H9 (cell line): Measurements from ENCODE around the gene PLA1A. TPM values are rescaled to one million over a fixed set of nuclear protein-coding genes. Genes with fewer than 3 reads are reported as not detected.

Experiments used
- DNase-seq: peaks from one replicate; pipeline ENCODE4 v3.0.0-alpha.2; 2017
- H2AFZ ChIP-seq: one replicate; pipeline ENCODE4 v1.6.1; 2013; ENCODE audit warnings: mild to moderate bottlenecking, low read length, control low read depth, moderate library complexity
- H2AK5ac ChIP-seq: 2 replicates; pipeline ENCODE4 v1.6.1; 2013; ENCODE audit warnings: low read length, control low read depth, mixed read lengths; ENCODE audit not compliant: insufficient read length
- H2BK120ac ChIP-seq: one replicate; pipeline ENCODE4 v1.6.1; 2013; ENCODE audit warnings: low read depth, mild to moderate bottlenecking, low read length, control low read depth, inconsistent platforms; ENCODE audit not compliant: poor library complexity, severe bottlenecking
- H2BK12ac ChIP-seq: 2 replicates; pipeline ENCODE4 v1.6.1; 2013; ENCODE audit warnings: low read length, control low read depth, mixed read lengths, low read depth; ENCODE audit not compliant: insufficient read length
- H2BK15ac ChIP-seq: 2 replicates; pipeline ENCODE4 v1.6.1; 2013; ENCODE audit warnings: low read depth, low read length, control low read depth
- H2BK20ac ChIP-seq: one replicate; pipeline ENCODE4 v1.6.1; 2013; ENCODE audit warnings: low read depth, mild to moderate bottlenecking, low read length, control low read depth, inconsistent platforms; ENCODE audit not compliant: poor library complexity, severe bottlenecking
- H2BK5ac ChIP-seq: 2 replicates; pipeline ENCODE4 v1.6.1; 2013; ENCODE audit warnings: low read length, control low read depth, mixed read lengths; ENCODE audit not compliant: insufficient read length
- H3K14ac ChIP-seq: 2 replicates; pipeline ENCODE4 v1.6.1; 2013; ENCODE audit warnings: low read length, control low read depth; ENCODE audit not compliant: insufficient read depth
- H3K18ac ChIP-seq: 2 replicates; pipeline ENCODE4 v1.6.1; 2013; ENCODE audit warnings: low read depth, mild to moderate bottlenecking, mixed read lengths, low read length, control low read depth; ENCODE audit not compliant: insufficient read length
- H3K23ac ChIP-seq: 2 replicates; pipeline ENCODE4 v1.6.1; 2013; ENCODE audit warnings: low read length, control low read depth, mixed read lengths, low read depth; ENCODE audit not compliant: insufficient read length
- H3K23me2 ChIP-seq: 2 replicates; pipeline ENCODE4 v1.6.1; 2013; ENCODE audit warnings: low read depth, mild to moderate bottlenecking, mixed read lengths, low read length, control low read depth; ENCODE audit not compliant: insufficient read length, poor library complexity, severe bottlenecking
- H3K27ac ChIP-seq: 2 replicates; pipeline ENCODE4 v1.5.1; 2013; ENCODE audit warnings: low read length, control low read depth, mixed read lengths, low read depth; ENCODE audit not compliant: insufficient read length
- H3K27me3 ChIP-seq: 2 replicates; pipeline ENCODE4 v1.6.1; 2013; ENCODE audit warnings: low read length, control low read depth, inconsistent platforms; ENCODE audit not compliant: insufficient read depth
- H3K4ac ChIP-seq: 2 replicates; pipeline ENCODE4 v1.6.1; 2013; ENCODE audit warnings: low read depth, mild to moderate bottlenecking, control low read depth, inconsistent platforms, low read length, moderate library complexity
- H3K4me1 ChIP-seq: 2 replicates; pipeline ENCODE4 v1.6.1; 2013; ENCODE audit warnings: low read length, control low read depth, inconsistent platforms; ENCODE audit not compliant: insufficient read depth
- H3K4me2 ChIP-seq: 2 replicates; pipeline ENCODE4 v1.6.1; 2013; ENCODE audit warnings: low read length, control low read depth, mixed read lengths; ENCODE audit not compliant: insufficient read length, insufficient read depth
- H3K56ac ChIP-seq: 2 replicates; pipeline ENCODE4 v1.6.1; 2013; ENCODE audit warnings: low read depth, mild to moderate bottlenecking, mixed read lengths, low read length, control low read depth; ENCODE audit not compliant: insufficient read length
- H3K79me1 ChIP-seq: 2 replicates; pipeline ENCODE4 v1.6.1; 2013; ENCODE audit warnings: low read depth, mild to moderate bottlenecking, moderate library complexity, low read length, control low read depth, inconsistent platforms; ENCODE audit not compliant: insufficient read depth, poor library complexity, severe bottlenecking
- H3K79me2 ChIP-seq: 2 replicates; pipeline ENCODE4 v1.6.1; 2013; ENCODE audit warnings: low read length, control low read depth, inconsistent platforms; ENCODE audit not compliant: insufficient read depth
- H3K9ac ChIP-seq: 2 replicates; pipeline ENCODE4 v1.6.1; 2013; ENCODE audit warnings: low read length, control low read depth, mixed read lengths; ENCODE audit not compliant: insufficient read length; ENCODE audit errors: extremely low read depth
- H3K9me3 ChIP-seq: one replicate; pipeline ENCODE4 v1.6.1; 2013; ENCODE audit warnings: low read depth, low read length, inconsistent platforms; ENCODE audit not compliant: control insufficient read depth
- H3T11ph ChIP-seq: one replicate; pipeline ENCODE4 v1.6.1; 2013; ENCODE audit warnings: mild to moderate bottlenecking, low read length, control low read depth, inconsistent platforms
- H4K20me1 ChIP-seq: one replicate; pipeline ENCODE4 v1.6.1; 2013; ENCODE audit not compliant: control insufficient read depth, insufficient read length, insufficient read depth
- H4K5ac ChIP-seq: 2 replicates; pipeline ENCODE4 v1.6.1; 2013; ENCODE audit warnings: low read depth, mild to moderate bottlenecking, mixed read lengths, low read length, control low read depth; ENCODE audit not compliant: insufficient read length
- H4K8ac ChIP-seq: replicated peaks from 2 replicates; pipeline ENCODE4 v1.6.1; 2013; ENCODE audit warnings: low read length, control low read depth, mixed read lengths, low read depth; ENCODE audit not compliant: insufficient read length
- H4K91ac ChIP-seq: 2 replicates; pipeline ENCODE4 v1.6.1; 2013; ENCODE audit warnings: low read depth, mild to moderate bottlenecking, moderate library complexity, mixed read lengths, low read length, control low read depth; ENCODE audit not compliant: insufficient read length
- H3K27ac Mint-ChIP-seq, 3 experiments: 2 replicates in 2 of 3; 3 replicates in 1 of 3; pipeline ENCODE4 v1.8.0; 2020 to 2021; ENCODE audit warnings: mixed read lengths in 3 of 3, mild to moderate bottlenecking in 1 of 3, moderate library complexity in 1 of 3
- H3K27me3 Mint-ChIP-seq: 2 replicates; pipeline ENCODE4 v1.8.0; 2021; ENCODE audit warnings: low read depth, mild to moderate bottlenecking, moderate library complexity, mixed read lengths
- H3K36me3 Mint-ChIP-seq, 3 experiments: 2 replicates in 2 of 3; 3 replicates in 1 of 3; pipeline ENCODE4 v1.8.0; 2020 to 2021; ENCODE audit warnings: low read depth in 3 of 3, mixed read lengths in 3 of 3; ENCODE audit not compliant: insufficient read depth in 1 of 3
- H3K4me1 Mint-ChIP-seq, 2 experiments: 2 replicates each; pipeline ENCODE4 v1.8.0; 2020; ENCODE audit warnings: mixed read lengths in 2 of 2
- H3K4me3 Mint-ChIP-seq, 2 experiments: 2 replicates in 1 of 2; 3 replicates in 1 of 2; pipeline ENCODE4 v1.8.0; 2020 to 2021; ENCODE audit warnings: mild to moderate bottlenecking in 2 of 2, mixed read lengths in 2 of 2, moderate library complexity in 1 of 2
- H3K9me3 Mint-ChIP-seq, 2 experiments: 2 replicates in 1 of 2; 3 replicates in 1 of 2; pipeline ENCODE4 v1.8.0; 2020; ENCODE audit warnings: mild to moderate bottlenecking in 2 of 2, mixed read lengths in 2 of 2, moderate library complexity in 1 of 2
- WGBS: extraction: QIAGEN DNeasy Blood & Tissue Kit; methylation state at CpG from one replicate; pipeline ENCODE4 v1.1.7; 2013; ENCODE audit warnings: missing lambda C conversion rate, low lambda C conversion rate, mixed read lengths; ENCODE audit not compliant: insufficient read length; ENCODE audit errors: extremely low coverage; 5-methylcytosine and 5-hydroxymethylcytosine counted together
- total RNA-seq: library from RNA; stranded (reverse); gene quantifications from 2 replicates; pipeline ENCODE4 v1.2.1, GENCODE V29; 2021
- TF ChIP-seq, protein P1 (sequence below): fragments of 200-600 bp; sonication (generic); conservative IDR thresholded peaks from 3 replicates; pipeline ENCODE4 v1.8.0; 2021; ENCODE audit warnings: antibody characterized with exemption, mild to moderate bottlenecking

The PLA1A gene
- total RNA-seq, 1 experiment from 2014 or later: not detected

- Histone ChIP-seq H2AFZ (no peak overlapping the region), H3K9me3 (no peaks in the 10 kb centered on the region), H4K91ac (no peak overlapping the region), H4K20me1 (no peaks in the 10 kb centered on the region), H2BK12ac (no peak overlapping the region), H4K5ac (no peak overlapping the region), H3K27me3 (no peaks in the 10 kb centered on the region), H2BK20ac (no peak overlapping the region), H3K23me2 (no peaks in the 10 kb centered on the region), H3K23ac (no peak overlapping the region), H2BK120ac (no peak overlapping the region), H2AK5ac (no peak overlapping the region), H4K8ac (no peak overlapping the region), H3K27ac (no peak overlapping the region), H3K79me2 (no peaks in the 10 kb centered on the region), H2BK15ac (no peak overlapping the region), H3K4ac (no peak overlapping the region), H3K4me2 (no peak overlapping the region), H3K14ac (no peak overlapping the region), H3K4me1 (no peaks in the 10 kb centered on the region), H3K56ac (no peak overlapping the region), H2BK5ac (no peak overlapping the region), H3K18ac (no peak overlapping the region), H3K79me1 (no peaks in the 10 kb centered on the region), H3T11ph (no peak overlapping the region), H3K9ac (no peak overlapping the region)
- TF ChIP-seq, protein P1, sequence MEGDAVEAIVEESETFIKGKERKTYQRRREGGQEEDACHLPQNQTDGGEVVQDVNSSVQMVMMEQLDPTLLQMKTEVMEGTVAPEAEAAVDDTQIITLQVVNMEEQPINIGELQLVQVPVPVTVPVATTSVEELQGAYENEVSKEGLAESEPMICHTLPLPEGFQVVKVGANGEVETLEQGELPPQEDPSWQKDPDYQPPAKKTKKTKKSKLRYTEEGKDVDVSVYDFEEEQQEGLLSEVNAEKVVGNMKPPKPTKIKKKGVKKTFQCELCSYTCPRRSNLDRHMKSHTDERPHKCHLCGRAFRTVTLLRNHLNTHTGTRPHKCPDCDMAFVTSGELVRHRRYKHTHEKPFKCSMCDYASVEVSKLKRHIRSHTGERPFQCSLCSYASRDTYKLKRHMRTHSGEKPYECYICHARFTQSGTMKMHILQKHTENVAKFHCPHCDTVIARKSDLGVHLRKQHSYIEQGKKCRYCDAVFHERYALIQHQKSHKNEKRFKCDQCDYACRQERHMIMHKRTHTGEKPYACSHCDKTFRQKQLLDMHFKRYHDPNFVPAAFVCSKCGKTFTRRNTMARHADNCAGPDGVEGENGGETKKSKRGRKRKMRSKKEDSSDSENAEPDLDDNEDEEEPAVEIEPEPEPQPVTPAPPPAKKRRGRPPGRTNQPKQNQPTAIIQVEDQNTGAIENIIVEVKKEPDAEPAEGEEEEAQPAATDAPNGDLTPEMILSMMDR: no peak
- DNase-seq: no peak
- no peak overlapping the region for H3K4me3 Mint-ChIP-seq
- 0 out of 4 replicates have a peak, but pooled peaks cover 0 to 3% of the 10 kb centered on the region in 2 experiments for H3K4me1 Mint-ChIP-seq
- peaks cover 0 to 3% of the 10 kb centered on the region in 2 experiments; a peak in 2 of 5 replicates for H3K9me3 Mint-ChIP-seq
- H3K27ac Mint-ChIP-seq: no peak overlapping the region
- WGBS: no CpG with 5 or more reads among the region's 5 CpGs
- H3K36me3 Mint-ChIP-seq: no peaks in the 10 kb centered on the region
- H3K27me3 Mint-ChIP-seq: peaks cover 11% of the 10 kb centered on the region
These were observed 26.0 kb upstream of the PLA1A start for GRCh38 chr3:119571688-119572087.
